ENCODE results near the gene TP53RK. TPM values are rescaled to one million over a fixed set of nuclear protein-coding genes. Genes with fewer than 3 reads are reported as not detected.

Gene TP53RK
- total and polyA plus RNA-seq, 2 of the 13 experiments (the other 11 are each of a cell fraction or from before 2014, with no cell fraction given), result 12.9 to 25.5 TPM

DNA sequence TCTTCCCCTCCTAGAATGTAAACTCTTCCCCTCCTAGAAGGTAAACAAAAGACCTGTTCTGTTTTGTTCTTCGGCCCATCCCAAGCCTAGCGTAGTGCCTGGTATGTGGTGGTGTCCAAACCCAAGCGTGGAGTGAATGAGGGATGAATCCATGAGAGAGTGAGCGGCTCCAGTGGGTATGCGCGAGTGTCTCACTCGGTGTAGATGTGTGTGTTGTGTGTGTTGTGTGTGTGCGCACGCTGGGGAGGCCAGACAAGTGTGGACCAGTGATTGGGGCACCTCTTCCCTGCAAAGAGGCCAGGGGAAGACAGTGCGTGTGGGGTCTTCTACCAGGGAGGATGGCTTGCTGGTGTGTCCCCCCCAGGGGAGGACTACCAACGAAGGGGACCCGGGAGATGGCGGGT lies 19.8 kb upstream of the TP53RK start (continued):
- TF ChIP-seq BORCS8-MEF2B (CRISPR knock-in tag; IDR thresholded peaks at IDR 0.05) (0 out of 2 replicates have a peak, but pooled peaks have one; percentile 4), ZNF205 (CRISPR knock-in tag; IDR thresholded peaks at IDR 0.05) (no peak), ZC3H4 (CRISPR knock-in tag; IDR thresholded peaks at IDR 0.05; ENCODE audit: borderline replicate concordance) (peak; percentile 61), CREM (IDR thresholded peaks at IDR 0.05) (no peak), CREM (CRISPR knock-in tag; IDR thresholded peaks at IDR 0.05) (no peak), KLF13 (CRISPR knock-in tag; IDR thresholded peaks at IDR 0.05) (0 out of 2 replicates have a peak, but pooled peaks have one; percentile 3), PHF5A (CRISPR knock-in tag; IDR thresholded peaks at IDR 0.05; ENCODE audit: low read depth, unreplicated experiment) (no peak), BRCA1 (CRISPR knock-in tag; IDR thresholded peaks at IDR 0.05) (no peak), NR2F6 (IDR thresholded peaks at IDR 0.05) (no peak), NR2F6 (CRISPR knock-in tag; IDR thresholded peaks at IDR 0.05) (no peak), ZNF577 (CRISPR knock-in tag; IDR thresholded peaks at IDR 0.05; ENCODE audit: borderline replicate concordance, low read depth) (0 out of 2 replicates have a peak, but pooled peaks have one; percentile 12), JUNB (CRISPR knock-in tag; IDR thresholded peaks at IDR 0.05; ENCODE audit: borderline replicate concordance) (peak; percentile 31; the same call in 1 of the 2 replicates)

- peak; percentile 68 for FAIRE-seq
- Histone ChIP-seq H3K36me3 (replicated peaks in 1 of 2; ENCODE audit: control insufficient read depth in 1 of 2, insufficient read depth in 2 of 2, low read length in 2 of 2) (no peaks in the 10 kb centered on the region; a peak in 1 of 5 replicates), H4K20me1 (ENCODE audit: insufficient read depth, low read length) (no peaks in the 10 kb centered on the region), H3K27me3 (ENCODE audit: control insufficient read depth in 1 of 2, insufficient read depth in 2 of 2, low read length in 2 of 2) (no peaks in the 10 kb centered on the region; a peak in 2 of 5 replicates), H3K4me2 (ENCODE audit: low read depth, low read length) (peak overlapping the region; percentile 98), H3K4me3 (replicated peaks in 1 of 3; ENCODE audit: insufficient read depth in 1 of 3, low read depth in 2 of 3, low read length in 3 of 3) (peak overlapping the region; percentile 69 to 92 (median 70)), H3K79me2 (ENCODE audit: insufficient read depth, low read length) (peaks cover 8% of the 10 kb centered on the region), H3K9me3 (ENCODE audit: low read length) (peaks cover 9% of the 10 kb centered on the region; the same call in 1 of the 2 replicates), H3K27ac (ENCODE audit: extremely low read length, insufficient read depth, low read length) (peak overlapping the region; percentile 71), H3K4me1 (ENCODE audit: insufficient read depth, low read length) (peaks cover 70% of the 10 kb centered on the region), H3K9ac (ENCODE audit: insufficient read depth, low read depth, low read length) (peak overlapping the region; percentile 80), H2AFZ (ENCODE audit: low read length) (peak overlapping the region; percentile 64)
- CTCF ChIA-PET (ENCODE audit: low intra/inter-chr PET ratio, low total read pairs), result interaction anchor here (1.1 kb wide), 1 partner anchor 9 kb away, joined by 3 read pairs; no protein-coding TSS in a partner anchor
- intact Hi-C loops (cut with micrococcal nuclease; ENCODE audit: unreplicated experiment), result loop anchor here (1.0 kb wide), 1 partner anchor 19 kb away; the partner anchor contains the start of gene TP53RK
- in situ Hi-C loops (cut with HindIII; ENCODE audit: extremely low pct_ligation_motif_present, low pct_unique_long_range_greater_than_20kb), result no loop called here
- peak; percentile 82 for DNase-seq (ENCODE audit: low spot score)
- WGBS (ENCODE audit: low lambda C conversion rate), result 42% methylated on average over 8 of the region's 8 CpGs
- POLR2A ChIA-PET, result interaction anchor here (0.7 to 1.5 kb wide), 8 partner anchors 14 to 300 kb away, joined by 3 to 5 read pairs (median 3); partner anchors contain the start of gene TP53RK
- no TSS peak for BruUV-seq (replicated peaks)
- peak; percentile 55 for ATAC-seq
- TF ChIP-seq KAT8 (CRISPR knock-in tag; IDR thresholded peaks at IDR 0.05), result peak; percentile 79
- peak; percentile 86; the same call in 1 of the 2 replicates for TF ChIP-seq HDAC2 (CRISPR knock-in tag; IDR thresholded peaks at IDR 0.05)
- TF ChIP-seq ZNF776 (CRISPR knock-in tag; IDR thresholded peaks at IDR 0.05), result peak; percentile 83; the same call in 1 of the 2 replicates
- TF ChIP-seq ZBTB42 (CRISPR knock-in tag; IDR thresholded peaks at IDR 0.05), result no peak
- TF ChIP-seq REL (CRISPR knock-in tag; conservative IDR thresholded peaks at IDR 0.05), result no peak
- TF ChIP-seq ZNF17 (CRISPR knock-in tag; IDR thresholded peaks at IDR 0.05), result 0 out of 2 replicates have a peak, but pooled peaks have one; percentile 32
- TF ChIP-seq, protein P1, sequence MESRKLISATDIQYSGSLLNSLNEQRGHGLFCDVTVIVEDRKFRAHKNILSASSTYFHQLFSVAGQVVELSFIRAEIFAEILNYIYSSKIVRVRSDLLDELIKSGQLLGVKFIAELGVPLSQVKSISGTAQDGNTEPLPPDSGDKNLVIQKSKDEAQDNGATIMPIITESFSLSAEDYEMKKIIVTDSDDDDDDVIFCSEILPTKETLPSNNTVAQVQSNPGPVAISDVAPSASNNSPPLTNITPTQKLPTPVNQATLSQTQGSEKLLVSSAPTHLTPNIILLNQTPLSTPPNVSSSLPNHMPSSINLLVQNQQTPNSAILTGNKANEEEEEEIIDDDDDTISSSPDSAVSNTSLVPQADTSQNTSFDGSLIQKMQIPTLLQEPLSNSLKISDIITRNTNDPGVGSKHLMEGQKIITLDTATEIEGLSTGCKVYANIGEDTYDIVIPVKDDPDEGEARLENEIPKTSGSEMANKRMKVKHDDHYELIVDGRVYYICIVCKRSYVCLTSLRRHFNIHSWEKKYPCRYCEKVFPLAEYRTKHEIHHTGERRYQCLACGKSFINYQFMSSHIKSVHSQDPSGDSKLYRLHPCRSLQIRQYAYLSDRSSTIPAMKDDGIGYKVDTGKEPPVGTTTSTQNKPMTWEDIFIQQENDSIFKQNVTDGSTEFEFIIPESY (CRISPR knock-in tag; IDR thresholded peaks at IDR 0.05), result peak; percentile 40; the same call in 1 of the 2 replicates
- TF ChIP-seq TBX2 (CRISPR knock-in tag; IDR thresholded peaks at IDR 0.05; ENCODE audit: borderline replicate concordance), result peak; percentile 57; the same call in 1 of the 2 replicates
- peak; percentile 76; the same call in 1 of the 2 replicates for TF ChIP-seq ZMYM3 (CRISPR knock-in tag; IDR thresholded peaks at IDR 0.05)
- 0 out of 2 replicates have a peak, but pooled peaks have one; percentile 61 for TF ChIP-seq ZNF224 (CRISPR knock-in tag; IDR thresholded peaks at IDR 0.05)
- TF ChIP-seq, protein P2, sequence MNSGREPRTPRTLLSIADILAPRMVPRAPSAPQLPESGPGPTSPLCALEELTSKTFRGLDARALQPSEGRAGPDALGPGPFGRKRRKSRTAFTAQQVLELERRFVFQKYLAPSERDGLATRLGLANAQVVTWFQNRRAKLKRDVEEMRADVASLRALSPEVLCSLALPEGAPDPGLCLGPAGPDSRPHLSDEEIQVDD (CRISPR knock-in tag; IDR thresholded peaks at IDR 0.05; ENCODE audit: borderline replicate concordance), result peak; percentile 68; the same call in 1 of the 2 replicates
- no peak for TF ChIP-seq PAF1 (CRISPR knock-in tag; IDR thresholded peaks at IDR 0.05)
Measured at GRCh38 chr20:46708172-46708860, 19.1 kb upstream of the TP53RK start.

All from HepG2 (cell line).